Caco-2 (cell line): Measurements from ENCODE around the gene NUP98. TPM values are rescaled to one million over a fixed set of nuclear protein-coding genes. Genes with fewer than 3 reads are reported as not detected.
"Not testable (repeated sequence)": the region's sequence is repeated elsewhere in the genome, so short reads cannot be mapped to it uniquely, and the experiment has no call there.

Experiments
- BruUV-seq: library from RNA; stranded (reverse); fragments of 400-500 nt; replicated peaks from 2 replicates; lab custom pipeline; 2021; lab: Mats Ljungman, UMichigan
- CTCF ChIA-PET: fragments of 300-600 bp; sonication (Branson Sonifier 250); formaldehyde crosslinking; loops from one replicate; lab custom pipeline; 2022; ENCODE audit warnings: antibody characterized with exemption; lab: Charles Lee
- POLR2A ChIA-PET: fragments of 300-600 bp; sonication (Branson Sonifier 250); formaldehyde crosslinking; loops from one replicate; lab custom pipeline; 2022; ENCODE audit warnings: antibody characterized with exemption; lab: Charles Lee
- DNase-seq, 2 experiments: peaks; one replicate each; pipeline versions ENCODE4 v3.0.0 to v3.0.0-alpha.2; 2020 to 2022
- H3K27me3 ChIP-seq: replicated peaks from 2 replicates; pipeline ENCODE4 v1.6.0; 2011; ENCODE audit warnings: low read length; ENCODE audit not compliant: control insufficient read depth, insufficient read depth
- H3K36me3 ChIP-seq: 2 replicates; pipeline ENCODE4 v1.5.1; 2011; ENCODE audit warnings: low read length; ENCODE audit not compliant: control insufficient read depth, insufficient read depth
- H3K4me1 ChIP-seq: fragments of 250-450 bp; sonication (Bioruptor Pico); 2 replicates; pipeline ENCODE4 v1.5.1; 2020; ENCODE audit warnings: mild to moderate bottlenecking
- H3K4me3 ChIP-seq: 2 replicates; pipeline ENCODE4 v1.5.1; 2011; ENCODE audit warnings: low read depth, mild to moderate bottlenecking, control low read depth, low read length
- H3K9me3 ChIP-seq: fragments of 250-450 bp; sonication (Bioruptor Pico); 2 replicates; pipeline ENCODE4 v1.5.1; 2020; ENCODE audit warnings: mild to moderate bottlenecking, moderate library complexity
- H3K27ac Mint-ChIP-seq: one replicate; pipeline ENCODE4 v1.8.0; 2022; ENCODE audit warnings: mixed read lengths; ENCODE audit not compliant: unreplicated experiment
- H3K27me3 Mint-ChIP-seq: one replicate; pipeline ENCODE4 v1.8.0; 2022; ENCODE audit warnings: mixed read lengths; ENCODE audit not compliant: insufficient read depth, unreplicated experiment
- H3K36me3 Mint-ChIP-seq: one replicate; pipeline ENCODE4 v1.8.0; 2022; ENCODE audit warnings: mild to moderate bottlenecking, mixed read lengths; ENCODE audit not compliant: insufficient read depth, unreplicated experiment
- H3K4me1 Mint-ChIP-seq: one replicate; pipeline ENCODE4 v1.8.0; 2022; ENCODE audit warnings: low read depth, mixed read lengths; ENCODE audit not compliant: unreplicated experiment
- H3K4me3 Mint-ChIP-seq: one replicate; pipeline ENCODE4 v1.8.0; 2022; ENCODE audit warnings: mild to moderate bottlenecking, moderate library complexity, mixed read lengths; ENCODE audit not compliant: unreplicated experiment
- H3K9me3 Mint-ChIP-seq: one replicate; pipeline ENCODE4 v1.8.0; 2022; ENCODE audit warnings: mixed read lengths; ENCODE audit not compliant: unreplicated experiment
- CTCF ChIP-seq, 2 experiments: fragments of 200-600 bp in 1 of 2; IDR thresholded peaks; 1 replicate in 1 of 2; 2 replicates in 1 of 2; pipeline versions ENCODE4 v1.5.1 to v1.8.0; 2011 to 2022; ENCODE audit warnings: antibody characterized with exemption in 1 of 2, control low read depth in 1 of 2, inconsistent platforms in 1 of 2, low read depth in 1 of 2, low read length in 1 of 2, mild to moderate bottlenecking in 1 of 2, moderate library complexity in 1 of 2; ENCODE audit not compliant: insufficient read depth in 1 of 2, severe bottlenecking in 1 of 2, unreplicated experiment in 1 of 2
- intact Hi-C: fragments of 100-400 bp; cut with micrococcal nuclease; formaldehyde crosslinking; loops from one replicate; pipeline ENCODE4 v1.10.0; 2022; ENCODE audit not compliant: unreplicated experiment
- total RNA-seq: library from RNA; stranded (reverse); gene quantifications from 2 replicates; pipeline ENCODE4 v1.2.3, GENCODE V29; 2022

Gene NUP98
- total RNA-seq, 1 experiment from 2014 or later, result 146 TPM

GRCh38 chr11:3816673-3817072 lies 19.3 kb upstream of the NUP98 start:
- H3K27ac Mint-ChIP-seq, result peak overlapping the region; percentile 24
- intact Hi-C loops, result no loop called here
- no peaks in the 10 kb centered on the region for H3K9me3 Mint-ChIP-seq
- H3K27me3 Mint-ChIP-seq, result no peaks in the 10 kb centered on the region
- no peaks in the 10 kb centered on the region for H3K27me3 ChIP-seq
- H3K4me1 Mint-ChIP-seq, result peaks cover 18% of the 10 kb centered on the region
- H3K36me3 ChIP-seq, result peaks cover 1% of the 10 kb centered on the region
- CTCF ChIA-PET, result interaction anchor here (1.0 to 1.2 kb wide), 2 partner anchors 18 to 25 kb away, joined by 3 to 5 read pairs; no protein-coding TSS in a partner anchor
- peak in 1 of 2 experiments; percentile 63 for DNase-seq
- H3K9me3 ChIP-seq, result no peaks in the 10 kb centered on the region
- H3K4me3 Mint-ChIP-seq, result no peak overlapping the region
- peaks cover 17% of the 10 kb centered on the region for H3K4me1 ChIP-seq
- no TSS peak for BruUV-seq
- no peaks in the 10 kb centered on the region for H3K36me3 Mint-ChIP-seq
- no peak overlapping the region for H3K4me3 ChIP-seq
- POLR2A ChIA-PET, result no interaction called here
- TF ChIP-seq CTCF (IDR thresholded peaks at IDR 0.05; ENCODE audit: insufficient read depth in 1 of 2, low read depth in 1 of 2, low read length in 1 of 2, severe bottlenecking in 1 of 2, unreplicated experiment in 1 of 2), result no peak

GRCh38 chr11:3815845-3816244 lies 18.5 kb upstream of the NUP98 start:
- Histone ChIP-seq H3K4me1 (peaks cover 17% of the 10 kb centered on the region), H3K9me3 (no peaks in the 10 kb centered on the region), H3K27me3 (no peaks in the 10 kb centered on the region), H3K4me3 (no peak overlapping the region), H3K36me3 (peaks cover 1% of the 10 kb centered on the region)
- Mint-ChIP-seq H3K4me3 (no peak overlapping the region), H3K27ac (no peak overlapping the region), H3K4me1 (peaks cover 18% of the 10 kb centered on the region), H3K27me3 (no peaks in the 10 kb centered on the region), H3K36me3 (no peaks in the 10 kb centered on the region), H3K9me3 (no peaks in the 10 kb centered on the region)
- POLR2A ChIA-PET, result no interaction called here
- DNase-seq, result no peak
- no TSS peak for BruUV-seq
- no peak for TF ChIP-seq CTCF (IDR thresholded peaks at IDR 0.05; ENCODE audit: insufficient read depth in 1 of 2, low read depth in 1 of 2, low read length in 1 of 2, severe bottlenecking in 1 of 2, unreplicated experiment in 1 of 2)
- intact Hi-C loops, result no loop called here
- CTCF ChIA-PET, result interaction anchor here (0.5 to 1.2 kb wide), 2 partner anchors 26 to 840 kb away, joined by 3 to 5 read pairs; no protein-coding TSS in a partner anchor

- H3K4me1 ChIP-seq, result peaks cover 17% of the 10 kb centered on the region
- H3K4me3 Mint-ChIP-seq, BruUV-seq, H3K9me3 ChIP-seq, DNase-seq, H3K27ac Mint-ChIP-seq, H3K4me3 ChIP-seq, H3K36me3 ChIP-seq, POLR2A ChIA-PET, H3K27me3 ChIP-seq, H3K9me3 Mint-ChIP-seq, H3K27me3 Mint-ChIP-seq, H3K36me3 Mint-ChIP-seq, intact Hi-C loops: not testable (repeated sequence)
- CTCF ChIA-PET, result interaction anchor here (1.6 kb wide), 1 partner anchor 26 kb away, joined by 7 read pairs; the partner anchor contains the start of gene RHOG
- H3K4me1 Mint-ChIP-seq, result peaks cover 18% of the 10 kb centered on the region
Measured at GRCh38 chr11:3814832-3815231, 17.5 kb upstream of the NUP98 start.
